Measurements from ENCODE around the gene UNC119B.

Gene UNC119B

GRCh38 chr12:120761519-120761934 is 51.3 kb downstream of the UNC119B start:
- no peaks in the 10 kb centered on the region for H3K27me3 ChIP-seq (ENCODE audit: insufficient read depth, low read depth, severe bottlenecking)

GRCh38 chr12:120762086-120762485 is 51.8 kb downstream of the UNC119B start:
- no peak for DNase-seq
- H3K27ac ChIP-seq, result no peak overlapping the region
- TF ChIP-seq CTCF (IDR thresholded peaks at IDR 0.05; ENCODE audit: low read depth, low read length), result no peak
- H3K27me3 ChIP-seq (ENCODE audit: insufficient read depth, low read depth, severe bottlenecking), result no peaks in the 10 kb centered on the region
- H3K9me3 ChIP-seq (ENCODE audit: severe bottlenecking), result no peaks in the 10 kb centered on the region
- H3K4me3 ChIP-seq (ENCODE audit: low read depth, low read length), result no peak overlapping the region
- H3K36me3 ChIP-seq, result peaks cover 40% of the 10 kb centered on the region

More at GRCh38 chr12:120761519-120761934, 51.3 kb downstream of the UNC119B start:
- H3K9me3 ChIP-seq (ENCODE audit: severe bottlenecking), result no peaks in the 10 kb centered on the region
- TF ChIP-seq CTCF (IDR thresholded peaks at IDR 0.05; ENCODE audit: low read depth, low read length), result no peak
- H3K36me3 ChIP-seq, result peaks cover 34% of the 10 kb centered on the region
- no peak for DNase-seq
- no peak overlapping the region for H3K27ac ChIP-seq
- no peak overlapping the region for H3K4me3 ChIP-seq (ENCODE audit: low read depth, low read length)

- H3K36me3 ChIP-seq, result peaks cover 50% of the 10 kb centered on the region
- DNase-seq, result no peak
- no peak overlapping the region for H3K4me3 ChIP-seq (ENCODE audit: low read depth, low read length)
- no peaks in the 10 kb centered on the region for H3K27me3 ChIP-seq (ENCODE audit: insufficient read depth, low read depth, severe bottlenecking)
- H3K9me3 ChIP-seq (ENCODE audit: severe bottlenecking), result no peaks in the 10 kb centered on the region
- TF ChIP-seq CTCF (IDR thresholded peaks at IDR 0.05; ENCODE audit: low read depth, low read length), result no peak
- no peak overlapping the region for H3K27ac ChIP-seq
Measured at GRCh38 chr12:120763250-120763649, 53.0 kb downstream of the UNC119B start.

GRCh38 chr12:120764816-120765215 is 54.6 kb downstream of the UNC119B start:
- no peak overlapping the region for H3K4me3 ChIP-seq (ENCODE audit: low read depth, low read length)
- H3K27me3 ChIP-seq (ENCODE audit: insufficient read depth, low read depth, severe bottlenecking), result no peaks in the 10 kb centered on the region
- peak; percentile 24 for DNase-seq
- no peak for TF ChIP-seq CTCF (IDR thresholded peaks at IDR 0.05; ENCODE audit: low read depth, low read length)
- H3K27ac ChIP-seq, result no peak overlapping the region
- H3K36me3 ChIP-seq, result peaks cover 61% of the 10 kb centered on the region
- H3K9me3 ChIP-seq (ENCODE audit: severe bottlenecking), result no peaks in the 10 kb centered on the region

GRCh38 chr12:120766566-120766965 is 56.3 kb downstream of the UNC119B start:
- H3K27me3 ChIP-seq (ENCODE audit: insufficient read depth, low read depth, severe bottlenecking), result no peaks in the 10 kb centered on the region
- no peak overlapping the region for H3K27ac ChIP-seq
- H3K4me3 ChIP-seq (ENCODE audit: low read depth, low read length), result no peak overlapping the region
- H3K9me3 ChIP-seq (ENCODE audit: severe bottlenecking), result no peaks in the 10 kb centered on the region
- peaks cover 57% of the 10 kb centered on the region for H3K36me3 ChIP-seq
- no peak for TF ChIP-seq CTCF (IDR thresholded peaks at IDR 0.05; ENCODE audit: low read depth, low read length)
- DNase-seq, result no peak

Measured in WERI-Rb-1 (cell line).